Inferior parietal cortex (tissue), 1 donor: ENCODE measurements around the gene MRPS31.
"Not testable (repeated sequence)": the region's sequence is repeated elsewhere in the genome, so short reads cannot be mapped to it uniquely, and the experiment has no call there.

Experiments
- DNase-seq: peaks from one replicate; pipeline ENCODE4 v3.0.0-alpha.2; 2016; ENCODE audit errors: extremely low spot score

Gene MRPS31

DNA sequence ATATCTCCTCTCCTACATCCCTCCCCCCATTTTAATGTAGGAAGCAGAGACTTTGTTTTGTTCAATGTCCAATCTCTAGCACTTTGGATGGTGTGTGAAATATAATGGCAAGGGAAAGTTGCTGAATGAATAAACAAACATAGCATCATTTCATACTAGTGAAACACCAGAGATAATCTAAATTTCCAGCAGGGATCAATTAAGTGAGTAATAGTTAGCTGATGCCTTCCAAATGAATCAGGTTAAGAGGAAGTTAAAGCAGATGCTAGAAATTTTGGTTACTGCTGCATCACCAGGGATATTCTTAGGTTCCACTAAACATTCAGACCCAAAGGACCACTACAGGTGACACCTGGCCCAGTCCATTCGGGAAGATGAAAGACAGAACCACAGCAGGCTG, 8.1 kb downstream of the MRPS31 start:
- no peak for DNase-seq

DNA sequence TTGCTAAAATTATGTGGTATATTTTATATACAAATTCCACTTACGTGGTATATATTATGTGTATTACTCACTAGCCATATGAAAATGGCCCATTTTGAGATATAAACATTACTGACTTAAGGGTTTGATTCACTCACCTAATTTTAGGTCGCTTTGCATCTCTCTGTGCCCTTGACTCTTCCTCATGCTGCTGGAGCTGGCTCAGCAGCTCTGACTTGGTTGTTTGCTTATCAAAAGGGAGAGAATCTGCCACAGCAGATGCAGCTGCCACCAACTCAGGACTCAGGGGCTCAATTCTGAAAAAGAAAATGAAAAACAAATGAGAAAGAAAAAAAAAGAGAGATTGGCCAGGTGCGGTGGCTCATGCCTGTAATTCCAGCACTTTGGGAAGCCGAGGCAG, 12.2 kb downstream of the MRPS31 start:
- DNase-seq, result no peak

DNA sequence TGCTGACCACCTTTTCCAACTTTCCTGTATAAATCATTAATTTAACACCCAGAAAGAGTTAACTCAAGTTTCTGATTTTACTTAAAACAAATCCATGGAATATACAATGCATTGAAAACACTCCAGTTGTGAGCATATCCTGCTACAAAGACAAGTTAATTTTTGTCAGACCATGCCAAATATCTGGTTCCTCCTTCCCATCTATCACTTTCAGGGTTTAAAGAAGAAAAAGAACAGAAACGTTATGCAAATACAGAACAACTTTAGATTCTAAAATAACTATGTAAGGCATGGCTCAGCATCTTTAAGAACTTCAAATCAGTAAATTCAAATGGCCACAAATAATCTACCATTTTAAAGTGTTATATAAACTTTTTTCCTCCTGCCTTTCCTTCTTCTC, 14.9 kb downstream of the MRPS31 start:
- DNase-seq, result no peak

DNA sequence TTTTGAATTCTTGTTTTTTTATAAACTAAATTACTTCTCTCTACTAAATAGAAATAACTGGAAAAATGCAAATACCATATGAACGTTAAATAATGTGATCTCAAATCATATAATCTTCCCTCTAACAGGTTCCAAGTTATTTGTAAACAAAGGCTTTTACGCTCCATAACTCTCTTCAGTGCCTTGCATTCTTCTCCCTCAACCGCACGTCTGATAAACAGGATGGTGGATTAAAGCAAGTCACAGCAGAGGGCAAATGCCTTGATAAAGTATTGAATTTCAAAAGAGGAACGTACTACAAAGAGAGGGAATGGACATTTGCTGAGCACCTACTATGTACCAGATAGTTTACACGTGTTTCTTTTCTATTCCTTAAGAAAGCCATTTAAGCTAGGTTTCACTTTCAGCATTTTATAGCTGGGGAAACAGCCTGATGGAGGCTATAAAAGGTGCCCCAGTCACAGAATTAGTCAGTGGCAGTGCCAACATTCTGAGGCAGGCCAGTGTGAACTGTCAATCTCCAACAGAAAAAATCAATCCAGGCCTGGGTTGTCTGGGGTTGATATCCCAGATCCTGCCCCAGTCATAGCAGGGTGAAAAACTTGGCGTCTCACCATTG, 15.8 kb downstream of the MRPS31 start:
- DNase-seq, result no peak

DNA sequence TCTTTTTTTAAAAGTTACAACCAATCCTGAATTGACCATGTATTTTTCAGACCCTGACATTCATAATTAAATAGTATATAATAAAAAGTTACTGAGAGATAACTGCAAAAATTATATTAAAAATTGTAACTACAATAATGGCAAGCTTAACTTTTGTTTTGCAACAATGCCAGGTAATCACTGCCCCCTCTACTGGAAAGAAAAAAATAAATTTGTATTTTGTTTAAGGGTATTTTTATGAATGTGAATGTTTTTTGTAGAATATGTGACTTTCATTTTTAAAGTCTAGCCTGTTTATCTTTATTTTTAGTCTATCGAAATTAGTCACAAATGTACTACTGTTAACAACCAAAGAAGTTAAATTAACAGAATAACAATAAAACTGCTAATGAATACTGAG, 21.7 kb downstream of the MRPS31 start:
- DNase-seq, result no peak

DNA sequence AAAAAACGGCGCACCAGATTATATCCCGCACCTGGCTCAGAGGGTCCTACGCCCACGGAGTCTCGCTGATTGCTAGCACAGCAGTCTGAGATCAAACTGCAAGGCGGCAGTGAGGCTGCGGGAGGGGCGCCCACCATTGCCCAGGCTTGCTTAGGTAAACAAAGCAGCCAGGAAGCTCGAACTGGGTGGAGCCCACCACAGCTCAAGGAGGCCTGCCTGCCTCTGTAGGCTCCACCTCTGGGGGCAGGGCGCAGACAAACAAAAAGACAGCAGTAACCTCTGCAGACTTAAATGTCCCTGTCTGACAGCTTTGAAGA, 35.8 kb downstream of the MRPS31 start:
- DNase-seq, result not testable (repeated sequence)

DNA sequence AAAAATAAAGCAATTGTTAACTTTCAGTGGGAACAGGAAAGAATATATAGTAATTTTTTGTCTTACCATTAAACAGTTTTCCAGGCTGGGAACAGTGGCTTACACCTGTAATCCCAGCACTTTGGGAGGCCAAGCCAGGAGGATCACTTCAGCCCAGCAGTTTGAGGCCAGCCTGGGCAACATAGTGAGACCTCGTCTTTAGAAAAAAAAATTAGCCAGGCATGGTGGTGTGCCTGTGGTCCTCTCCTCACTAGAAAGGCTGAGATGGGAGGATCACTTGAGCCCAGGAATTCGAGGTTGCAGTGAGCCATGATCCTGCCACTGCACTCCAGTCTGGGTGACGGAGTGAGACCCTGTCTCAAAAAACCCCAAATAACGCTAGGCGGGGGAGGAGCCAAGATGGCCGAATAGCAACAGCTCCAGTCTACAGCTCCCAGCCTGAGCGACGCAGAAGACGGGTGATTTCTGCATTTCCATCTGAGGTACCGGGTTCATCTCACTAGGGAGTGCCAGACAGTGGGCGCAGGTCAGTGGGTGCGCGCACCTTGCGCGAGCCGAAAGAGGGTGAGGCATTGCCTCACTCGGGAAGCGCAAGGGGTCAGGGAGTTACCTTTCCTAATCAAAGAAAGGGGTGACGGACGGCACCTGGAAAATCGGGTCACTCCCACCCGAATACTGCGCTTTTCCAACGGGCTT, 36.3 kb downstream of the MRPS31 start:
- DNase-seq, result not testable (repeated sequence)

DNA sequence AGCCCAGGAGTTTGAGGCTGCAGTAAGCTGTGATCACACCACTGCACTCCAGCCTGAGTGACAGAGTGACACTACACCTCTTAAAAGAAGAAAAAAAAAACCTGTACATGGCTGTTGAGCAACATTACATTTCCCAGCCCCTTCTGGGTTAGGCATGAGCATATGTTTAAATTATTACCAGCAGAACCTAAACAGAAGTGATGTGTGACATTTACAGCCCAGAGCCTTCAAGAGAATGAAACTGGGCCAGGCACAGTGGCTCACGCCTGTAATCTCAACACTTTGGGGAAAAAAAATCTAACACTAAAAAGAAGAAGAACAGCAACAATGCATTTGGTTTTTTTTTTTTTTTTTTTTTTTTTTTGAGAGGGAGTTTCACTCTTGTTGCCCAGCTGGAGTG, 38.3 kb downstream of the MRPS31 start:
- DNase-seq, result no peak

DNA sequence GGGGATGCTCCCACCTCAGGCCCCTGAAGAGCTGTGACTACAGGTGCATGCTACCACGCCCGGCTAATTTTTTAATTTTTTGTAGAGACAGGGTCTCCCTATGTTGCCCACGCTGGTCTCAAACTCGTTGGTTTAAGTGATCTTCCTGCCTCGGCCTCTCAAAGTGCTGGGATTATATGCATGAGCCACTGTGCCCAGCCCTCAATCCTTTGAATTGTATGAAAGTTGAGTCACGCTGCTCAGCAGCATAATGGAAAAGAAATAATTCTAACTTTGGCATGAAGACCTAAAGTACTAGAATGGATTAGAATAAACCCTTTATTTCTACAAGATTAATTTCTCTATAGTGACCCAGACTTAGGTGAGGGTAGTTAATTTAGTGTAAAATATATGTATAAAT, 42.4 kb downstream of the MRPS31 start:
- DNase-seq, result no peak

DNA sequence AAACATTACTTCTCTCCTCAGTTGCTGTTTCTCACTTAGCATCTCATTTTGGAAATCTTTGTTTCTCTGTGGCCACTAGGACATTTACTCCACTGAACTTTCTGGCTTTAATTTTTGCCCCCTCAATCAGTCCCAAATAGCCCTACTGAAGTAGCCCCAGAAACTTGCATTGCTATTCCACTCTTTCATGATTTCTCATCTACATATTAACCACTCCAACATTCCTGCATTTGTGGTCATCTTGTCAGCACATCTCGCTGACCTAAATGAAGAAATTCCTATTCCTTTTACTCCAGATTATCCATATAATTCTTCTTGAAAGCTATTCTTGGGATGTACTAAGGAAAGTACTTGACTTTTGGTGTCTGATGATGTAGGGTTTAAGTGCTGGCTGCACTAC, 56.6 kb downstream of the MRPS31 start:
- not testable (repeated sequence) for DNase-seq

DNA sequence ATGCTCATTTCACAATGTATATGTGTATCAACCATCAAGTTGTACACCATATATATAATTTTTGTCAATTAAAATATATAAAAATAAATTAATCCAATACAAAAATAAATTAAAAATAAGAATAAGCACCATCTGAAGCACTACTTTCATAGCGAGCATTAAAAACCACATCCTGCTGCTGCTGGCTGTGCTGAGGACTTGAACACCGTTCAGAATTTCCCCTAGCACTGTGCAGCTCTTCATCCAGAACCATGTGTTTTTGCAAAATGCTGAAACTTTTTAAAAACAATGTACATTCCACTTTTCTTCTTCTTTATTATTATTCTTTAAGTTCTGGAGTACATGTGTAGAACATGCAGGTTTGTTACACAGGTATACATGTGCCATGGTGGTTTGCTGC, 64.6 kb downstream of the MRPS31 start:
- no peak for DNase-seq

DNA sequence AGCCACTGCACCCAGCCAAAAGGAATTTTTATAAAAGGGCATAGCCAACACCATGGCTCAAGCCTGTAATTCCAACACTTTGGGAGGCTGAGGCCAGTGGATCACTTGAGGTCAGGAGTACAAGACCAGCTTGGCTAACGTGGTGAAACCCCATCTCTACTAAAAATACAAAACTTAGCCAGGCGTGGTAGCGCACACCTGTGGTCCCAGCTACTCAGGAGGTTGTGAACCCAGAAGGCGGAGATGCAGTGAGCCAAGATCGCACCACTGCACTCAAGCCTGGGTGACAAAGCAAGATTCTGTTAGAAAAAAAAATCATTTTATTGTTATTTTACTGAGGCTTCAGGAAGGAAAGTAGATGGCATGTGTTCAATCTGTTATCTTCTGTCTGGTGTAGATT, 73.3 kb downstream of the MRPS31 start:
- DNase-seq, result no peak

DNA sequence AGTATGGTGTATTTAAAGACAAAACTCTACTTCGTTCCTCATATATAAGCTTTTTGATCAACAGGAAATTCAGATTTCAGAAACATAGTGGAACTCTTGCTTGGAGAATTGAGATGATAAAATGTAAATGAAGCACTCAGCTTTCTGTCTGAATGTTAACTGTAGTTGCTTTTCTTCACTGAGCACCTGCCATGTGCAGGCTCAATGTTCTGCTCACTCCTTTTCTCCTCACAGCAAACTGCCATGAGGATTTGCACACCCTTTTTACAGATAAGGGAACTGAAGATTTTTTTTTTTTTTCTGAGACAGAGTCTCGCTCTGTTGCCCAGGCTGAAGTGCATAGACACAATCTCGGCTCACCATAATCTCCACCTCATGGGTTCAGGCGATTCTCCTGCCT, 76.6 kb downstream of the MRPS31 start:
- no peak for DNase-seq

DNA sequence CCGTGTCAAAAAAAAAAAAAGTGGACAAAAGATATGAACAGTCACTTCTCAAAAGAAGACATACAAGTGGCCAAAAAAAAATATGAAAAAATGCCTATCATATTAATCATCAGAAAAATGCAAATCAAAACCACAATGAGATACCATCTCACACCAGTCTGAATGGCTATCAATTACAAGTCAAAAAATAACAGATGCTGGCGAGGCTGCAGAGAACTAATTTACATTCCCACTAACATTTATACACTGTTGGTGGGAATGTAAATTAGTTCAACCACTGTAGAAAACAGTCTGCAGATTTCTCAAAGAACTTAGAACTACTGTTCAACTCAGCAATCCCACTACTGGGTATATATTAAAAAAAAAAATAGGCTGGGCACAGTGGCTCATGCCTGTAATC, 78.0 kb downstream of the MRPS31 start:
- no peak for DNase-seq

DNA sequence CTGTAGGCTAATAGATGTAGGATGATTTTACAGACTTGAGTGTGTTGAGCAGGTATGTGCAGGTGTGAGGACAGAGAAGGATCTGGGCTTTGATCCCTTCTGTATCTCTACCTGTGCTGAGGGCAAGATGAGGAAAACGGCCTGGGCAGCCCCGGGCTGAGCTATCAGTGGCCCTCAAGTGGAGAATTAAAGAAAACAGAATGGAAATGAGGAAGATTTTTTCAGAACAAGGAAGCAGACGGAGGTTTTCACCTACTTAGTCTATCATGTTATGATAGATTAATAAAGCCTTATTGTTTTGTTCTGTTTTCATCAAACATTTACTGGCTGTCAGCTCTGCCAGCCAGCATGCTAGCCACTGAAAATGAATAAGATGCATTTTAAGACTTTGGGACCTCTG, 82.2 kb downstream of the MRPS31 start:
- DNase-seq, result no peak

DNA sequence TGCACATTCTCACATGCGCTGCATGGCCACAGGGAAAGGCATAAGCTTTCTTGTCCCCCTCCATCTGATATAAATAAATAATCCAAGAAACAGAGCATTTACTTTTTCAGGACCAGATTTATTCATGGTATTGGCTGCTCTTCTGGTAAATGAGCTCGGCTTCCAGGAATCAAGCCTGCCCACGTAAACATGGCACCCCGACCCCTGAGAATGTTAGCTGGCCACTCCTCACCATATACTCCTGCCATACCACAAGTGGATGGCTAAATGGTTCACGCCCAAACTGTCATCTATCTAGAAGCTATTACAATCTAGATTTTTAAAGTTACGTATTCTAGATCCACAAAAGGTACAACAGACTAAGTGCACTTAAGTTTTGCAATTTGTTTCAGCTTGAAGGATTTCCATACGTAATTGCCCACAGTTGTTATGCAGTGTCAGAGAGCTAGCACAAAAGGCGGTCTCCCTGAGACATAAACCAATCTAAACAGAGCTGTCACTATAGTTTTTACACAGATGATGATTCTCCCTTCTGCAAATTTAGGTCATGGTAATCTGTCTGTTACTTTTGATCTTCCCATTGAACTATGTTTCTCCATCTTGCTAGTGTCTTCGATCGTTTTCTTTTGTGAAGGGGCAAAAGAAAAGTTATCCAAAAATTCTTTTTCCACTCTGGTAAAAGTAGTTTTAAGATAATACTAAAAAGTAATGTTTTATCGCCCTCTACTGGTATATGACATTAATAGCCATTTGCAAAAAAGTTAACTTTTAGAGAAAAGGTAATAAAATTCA, 88.3 kb downstream of the MRPS31 start:
- DNase-seq, result peak; percentile 79

DNA sequence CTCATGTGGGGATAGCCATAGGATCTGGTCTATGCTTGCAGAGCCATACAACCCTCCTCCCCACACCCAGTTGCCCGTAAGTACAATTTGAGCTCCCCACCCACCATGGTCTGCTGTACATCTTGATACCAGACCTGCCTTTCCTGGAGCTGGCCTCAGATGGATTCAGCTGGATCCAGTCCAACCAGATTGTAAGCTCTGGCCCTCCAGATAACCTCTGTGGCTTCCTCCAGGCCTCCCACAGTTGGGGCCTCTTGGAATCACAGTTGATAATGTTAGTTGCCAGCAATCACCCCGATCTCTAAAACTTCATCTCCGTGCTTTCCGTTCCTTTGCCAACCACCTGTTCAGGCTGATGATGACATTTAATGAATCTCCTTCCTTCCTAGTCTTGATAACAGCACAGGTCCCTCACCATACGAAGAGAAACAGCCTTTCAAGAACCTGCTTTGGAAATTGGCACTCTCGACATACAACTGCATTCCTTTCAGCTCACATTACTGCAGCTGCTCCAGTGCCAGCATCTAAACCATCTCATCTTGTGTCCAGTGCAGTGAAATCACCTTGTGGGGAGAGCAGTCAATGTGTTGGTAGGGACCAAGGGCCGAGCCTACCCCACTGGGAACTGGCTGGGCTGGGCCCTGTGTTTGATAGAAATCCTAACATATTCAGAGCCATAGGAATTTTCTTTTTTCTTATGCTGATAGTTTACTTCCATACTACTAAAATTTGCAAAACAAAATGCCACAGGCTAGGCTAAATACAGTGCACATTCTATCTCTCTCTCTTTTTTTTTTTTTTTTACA, 89.4 kb downstream of the MRPS31 start:
- DNase-seq, result no peak

DNA sequence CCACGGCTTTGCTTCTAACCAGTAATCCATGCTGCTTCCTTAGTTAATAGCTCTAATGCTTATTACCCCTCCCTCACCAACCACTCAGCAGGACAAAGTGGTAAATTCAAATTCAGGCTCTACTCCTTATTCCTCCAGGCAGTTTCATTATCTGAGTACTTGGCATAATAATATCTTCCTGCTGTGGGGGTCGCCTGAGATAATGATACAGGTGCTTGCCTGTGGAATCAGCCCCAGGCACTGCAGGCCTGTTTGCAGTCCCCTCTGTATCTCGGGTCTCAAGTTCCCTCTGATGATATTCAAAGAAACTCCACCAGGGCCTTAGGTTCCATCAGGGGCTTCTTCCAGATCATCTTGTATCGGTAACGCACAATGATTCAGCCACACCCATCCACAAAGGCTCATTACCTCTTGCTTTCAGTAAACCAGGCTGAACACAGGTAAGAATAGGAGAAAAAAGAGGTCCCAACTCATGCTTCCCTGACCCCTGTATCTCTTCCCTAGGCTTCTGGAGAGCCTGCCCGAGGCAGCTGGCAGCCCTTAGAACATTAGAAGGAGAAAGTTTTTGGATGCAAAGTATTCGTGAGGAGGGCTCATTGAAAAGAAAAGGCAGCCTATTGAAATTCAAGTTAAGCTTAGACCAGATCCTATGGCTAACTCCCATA, 90.2 kb downstream of the MRPS31 start:
- DNase-seq, result no peak

DNA sequence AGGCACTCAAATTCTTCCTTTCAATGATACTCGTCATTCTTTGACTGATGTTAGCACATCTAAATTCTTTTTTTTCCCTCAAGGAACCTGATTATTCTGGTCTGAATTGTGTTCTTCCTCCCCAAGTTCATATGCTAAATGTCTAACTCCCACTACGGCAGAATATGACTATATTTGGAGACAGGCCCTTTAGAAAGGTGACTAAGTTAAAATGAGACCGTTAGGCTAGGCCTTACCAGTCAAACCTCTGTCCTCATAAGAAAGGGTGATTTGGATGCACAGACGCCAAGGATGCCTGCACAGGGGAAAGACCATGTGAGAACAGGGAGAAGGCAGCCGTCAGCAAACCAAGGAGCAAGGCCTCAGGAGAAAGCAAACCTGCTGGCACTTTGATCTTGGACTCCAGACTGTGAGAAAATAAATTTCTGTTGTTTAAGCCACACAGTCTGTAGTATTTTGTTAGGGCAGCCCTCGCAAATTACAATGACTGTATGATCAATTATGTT, 91.5 kb downstream of the MRPS31 start:
- no peak for DNase-seq
